H9 (cell line): ENCODE measurements around the gene BCAT1. TPM values are rescaled to one million over a fixed set of nuclear protein-coding genes. Genes with fewer than 3 reads are reported as not detected.

Experiments used
- DNase-seq: peaks from one replicate; pipeline ENCODE4 v3.0.0-alpha.2; 2017
- H2AFZ ChIP-seq: one replicate; pipeline ENCODE4 v1.6.1; 2013; ENCODE audit warnings: mild to moderate bottlenecking, low read length, control low read depth, moderate library complexity
- H2AK5ac ChIP-seq: 2 replicates; pipeline ENCODE4 v1.6.1; 2013; ENCODE audit warnings: low read length, control low read depth, mixed read lengths; ENCODE audit not compliant: insufficient read length
- H2BK120ac ChIP-seq: one replicate; pipeline ENCODE4 v1.6.1; 2013; ENCODE audit warnings: low read depth, mild to moderate bottlenecking, low read length, control low read depth, inconsistent platforms; ENCODE audit not compliant: poor library complexity, severe bottlenecking
- H2BK12ac ChIP-seq: 2 replicates; pipeline ENCODE4 v1.6.1; 2013; ENCODE audit warnings: low read length, control low read depth, mixed read lengths, low read depth; ENCODE audit not compliant: insufficient read length
- H2BK15ac ChIP-seq: 2 replicates; pipeline ENCODE4 v1.6.1; 2013; ENCODE audit warnings: low read depth, low read length, control low read depth
- H2BK20ac ChIP-seq: one replicate; pipeline ENCODE4 v1.6.1; 2013; ENCODE audit warnings: low read depth, mild to moderate bottlenecking, low read length, control low read depth, inconsistent platforms; ENCODE audit not compliant: poor library complexity, severe bottlenecking
- H2BK5ac ChIP-seq: 2 replicates; pipeline ENCODE4 v1.6.1; 2013; ENCODE audit warnings: low read length, control low read depth, mixed read lengths; ENCODE audit not compliant: insufficient read length
- H3K14ac ChIP-seq: 2 replicates; pipeline ENCODE4 v1.6.1; 2013; ENCODE audit warnings: low read length, control low read depth; ENCODE audit not compliant: insufficient read depth
- H3K18ac ChIP-seq: 2 replicates; pipeline ENCODE4 v1.6.1; 2013; ENCODE audit warnings: low read depth, mild to moderate bottlenecking, mixed read lengths, low read length, control low read depth; ENCODE audit not compliant: insufficient read length
- H3K23ac ChIP-seq: 2 replicates; pipeline ENCODE4 v1.6.1; 2013; ENCODE audit warnings: low read length, control low read depth, mixed read lengths, low read depth; ENCODE audit not compliant: insufficient read length
- H3K23me2 ChIP-seq: 2 replicates; pipeline ENCODE4 v1.6.1; 2013; ENCODE audit warnings: low read depth, mild to moderate bottlenecking, mixed read lengths, low read length, control low read depth; ENCODE audit not compliant: insufficient read length, poor library complexity, severe bottlenecking
- H3K27ac ChIP-seq: 2 replicates; pipeline ENCODE4 v1.5.1; 2013; ENCODE audit warnings: low read length, control low read depth, mixed read lengths, low read depth; ENCODE audit not compliant: insufficient read length
- H3K27me3 ChIP-seq: 2 replicates; pipeline ENCODE4 v1.6.1; 2013; ENCODE audit warnings: low read length, control low read depth, inconsistent platforms; ENCODE audit not compliant: insufficient read depth
- H3K4ac ChIP-seq: 2 replicates; pipeline ENCODE4 v1.6.1; 2013; ENCODE audit warnings: low read depth, mild to moderate bottlenecking, control low read depth, inconsistent platforms, low read length, moderate library complexity
- H3K4me1 ChIP-seq: 2 replicates; pipeline ENCODE4 v1.6.1; 2013; ENCODE audit warnings: low read length, control low read depth, inconsistent platforms; ENCODE audit not compliant: insufficient read depth
- H3K4me2 ChIP-seq: 2 replicates; pipeline ENCODE4 v1.6.1; 2013; ENCODE audit warnings: low read length, control low read depth, mixed read lengths; ENCODE audit not compliant: insufficient read length, insufficient read depth
- H3K56ac ChIP-seq: 2 replicates; pipeline ENCODE4 v1.6.1; 2013; ENCODE audit warnings: low read depth, mild to moderate bottlenecking, mixed read lengths, low read length, control low read depth; ENCODE audit not compliant: insufficient read length
- H3K79me1 ChIP-seq: 2 replicates; pipeline ENCODE4 v1.6.1; 2013; ENCODE audit warnings: low read depth, mild to moderate bottlenecking, moderate library complexity, low read length, control low read depth, inconsistent platforms; ENCODE audit not compliant: insufficient read depth, poor library complexity, severe bottlenecking
- H3K79me2 ChIP-seq: 2 replicates; pipeline ENCODE4 v1.6.1; 2013; ENCODE audit warnings: low read length, control low read depth, inconsistent platforms; ENCODE audit not compliant: insufficient read depth
- H3K9ac ChIP-seq: 2 replicates; pipeline ENCODE4 v1.6.1; 2013; ENCODE audit warnings: low read length, control low read depth, mixed read lengths; ENCODE audit not compliant: insufficient read length; ENCODE audit errors: extremely low read depth
- H3K9me3 ChIP-seq: one replicate; pipeline ENCODE4 v1.6.1; 2013; ENCODE audit warnings: low read depth, low read length, inconsistent platforms; ENCODE audit not compliant: control insufficient read depth
- H3T11ph ChIP-seq: one replicate; pipeline ENCODE4 v1.6.1; 2013; ENCODE audit warnings: mild to moderate bottlenecking, low read length, control low read depth, inconsistent platforms
- H4K20me1 ChIP-seq: one replicate; pipeline ENCODE4 v1.6.1; 2013; ENCODE audit not compliant: control insufficient read depth, insufficient read length, insufficient read depth
- H4K5ac ChIP-seq: 2 replicates; pipeline ENCODE4 v1.6.1; 2013; ENCODE audit warnings: low read depth, mild to moderate bottlenecking, mixed read lengths, low read length, control low read depth; ENCODE audit not compliant: insufficient read length
- H4K8ac ChIP-seq: replicated peaks from 2 replicates; pipeline ENCODE4 v1.6.1; 2013; ENCODE audit warnings: low read length, control low read depth, mixed read lengths, low read depth; ENCODE audit not compliant: insufficient read length
- H4K91ac ChIP-seq: 2 replicates; pipeline ENCODE4 v1.6.1; 2013; ENCODE audit warnings: low read depth, mild to moderate bottlenecking, moderate library complexity, mixed read lengths, low read length, control low read depth; ENCODE audit not compliant: insufficient read length
- H3K27ac Mint-ChIP-seq, 3 experiments: 2 replicates in 2 of 3; 3 replicates in 1 of 3; pipeline ENCODE4 v1.8.0; 2020 to 2021; ENCODE audit warnings: mixed read lengths in 3 of 3, mild to moderate bottlenecking in 1 of 3, moderate library complexity in 1 of 3
- H3K27me3 Mint-ChIP-seq: 2 replicates; pipeline ENCODE4 v1.8.0; 2021; ENCODE audit warnings: low read depth, mild to moderate bottlenecking, moderate library complexity, mixed read lengths
- H3K36me3 Mint-ChIP-seq, 3 experiments: 2 replicates in 2 of 3; 3 replicates in 1 of 3; pipeline ENCODE4 v1.8.0; 2020 to 2021; ENCODE audit warnings: low read depth in 3 of 3, mixed read lengths in 3 of 3; ENCODE audit not compliant: insufficient read depth in 1 of 3
- H3K4me1 Mint-ChIP-seq, 2 experiments: 2 replicates each; pipeline ENCODE4 v1.8.0; 2020; ENCODE audit warnings: mixed read lengths in 2 of 2
- H3K4me3 Mint-ChIP-seq, 2 experiments: 2 replicates in 1 of 2; 3 replicates in 1 of 2; pipeline ENCODE4 v1.8.0; 2020 to 2021; ENCODE audit warnings: mild to moderate bottlenecking in 2 of 2, mixed read lengths in 2 of 2, moderate library complexity in 1 of 2
- H3K9me3 Mint-ChIP-seq, 2 experiments: 2 replicates in 1 of 2; 3 replicates in 1 of 2; pipeline ENCODE4 v1.8.0; 2020; ENCODE audit warnings: mild to moderate bottlenecking in 2 of 2, mixed read lengths in 2 of 2, moderate library complexity in 1 of 2
- whole genome bisulfite sequencing: extraction: QIAGEN DNeasy Blood & Tissue Kit; methylation state at CpG from one replicate; pipeline ENCODE4 v1.1.7; 2013; ENCODE audit warnings: missing lambda C conversion rate, low lambda C conversion rate, mixed read lengths; ENCODE audit not compliant: insufficient read length; ENCODE audit errors: extremely low coverage; 5-methylcytosine and 5-hydroxymethylcytosine counted together
- total RNA-seq: library from RNA; stranded (reverse); gene quantifications from 2 replicates; pipeline ENCODE4 v1.2.1, GENCODE V29; 2021
- TF ChIP-seq, protein P1 (sequence below): fragments of 200-600 bp; sonication (generic); conservative IDR thresholded peaks from 3 replicates; pipeline ENCODE4 v1.8.0; 2021; ENCODE audit warnings: antibody characterized with exemption, mild to moderate bottlenecking

BCAT1 gene
- total RNA-seq, 1 experiment from 2014 or later, result 244 TPM

DNA sequence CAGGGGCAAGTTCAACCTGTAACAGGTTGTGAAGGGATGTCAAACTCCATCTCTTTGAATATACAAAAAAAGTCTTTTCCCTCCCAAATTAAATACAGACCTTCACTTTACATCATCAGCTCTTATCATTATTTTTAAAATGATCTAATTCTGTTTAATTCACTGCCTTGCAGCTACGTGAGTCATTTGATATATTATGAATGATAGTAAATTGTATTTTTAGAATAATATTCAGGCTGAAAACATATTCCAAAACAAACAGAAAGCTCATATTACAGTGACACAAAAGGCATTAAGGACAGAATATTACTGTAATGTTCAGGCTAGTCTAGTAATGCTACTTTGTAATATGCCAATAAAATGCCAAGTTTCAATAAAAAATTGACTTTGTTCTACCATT lies 53.3 kb downstream of the BCAT1 start:
- Mint-ChIP-seq H3K27me3 (no peaks in the 10 kb centered on the region), H3K27ac (no peak overlapping the region), H3K4me3 (no peak overlapping the region), H3K9me3 (no peaks in the 10 kb centered on the region), H3K4me1 (peaks cover 8% of the 10 kb centered on the region in 2 experiments; a peak in 3 of 4 replicates), H3K36me3 (peaks cover 33 to 64% (median 61%) of the 10 kb centered on the region in 3 experiments; a peak in 6 of 7 replicates)
- Histone ChIP-seq H3K9ac (no peak overlapping the region), H4K8ac (no peak overlapping the region), H2BK15ac (no peak overlapping the region), H2AFZ (no peak overlapping the region), H3K4me1 (no peaks in the 10 kb centered on the region), H3K23ac (no peak overlapping the region), H4K91ac (no peak overlapping the region), H3K14ac (no peak overlapping the region), H3T11ph (no peak overlapping the region), H3K4me2 (no peak overlapping the region), H4K20me1 (no peaks in the 10 kb centered on the region), H4K5ac (no peak overlapping the region), H3K9me3 (no peaks in the 10 kb centered on the region), H3K27me3 (no peaks in the 10 kb centered on the region), H3K79me2 (peaks cover 3% of the 10 kb centered on the region; the same call in 1 of the 2 replicates), H3K4ac (no peak overlapping the region), H3K56ac (no peak overlapping the region), H3K27ac (no peak overlapping the region), H3K18ac (no peak overlapping the region), H2BK12ac (no peak overlapping the region), H2BK120ac (no peak overlapping the region), H2AK5ac (no peak overlapping the region), H3K79me1 (peaks cover 9% of the 10 kb centered on the region), H3K23me2 (no peaks in the 10 kb centered on the region), H2BK5ac (no peak overlapping the region), H2BK20ac (no peak overlapping the region)
- DNase-seq, result no peak
- TF ChIP-seq, protein P1, sequence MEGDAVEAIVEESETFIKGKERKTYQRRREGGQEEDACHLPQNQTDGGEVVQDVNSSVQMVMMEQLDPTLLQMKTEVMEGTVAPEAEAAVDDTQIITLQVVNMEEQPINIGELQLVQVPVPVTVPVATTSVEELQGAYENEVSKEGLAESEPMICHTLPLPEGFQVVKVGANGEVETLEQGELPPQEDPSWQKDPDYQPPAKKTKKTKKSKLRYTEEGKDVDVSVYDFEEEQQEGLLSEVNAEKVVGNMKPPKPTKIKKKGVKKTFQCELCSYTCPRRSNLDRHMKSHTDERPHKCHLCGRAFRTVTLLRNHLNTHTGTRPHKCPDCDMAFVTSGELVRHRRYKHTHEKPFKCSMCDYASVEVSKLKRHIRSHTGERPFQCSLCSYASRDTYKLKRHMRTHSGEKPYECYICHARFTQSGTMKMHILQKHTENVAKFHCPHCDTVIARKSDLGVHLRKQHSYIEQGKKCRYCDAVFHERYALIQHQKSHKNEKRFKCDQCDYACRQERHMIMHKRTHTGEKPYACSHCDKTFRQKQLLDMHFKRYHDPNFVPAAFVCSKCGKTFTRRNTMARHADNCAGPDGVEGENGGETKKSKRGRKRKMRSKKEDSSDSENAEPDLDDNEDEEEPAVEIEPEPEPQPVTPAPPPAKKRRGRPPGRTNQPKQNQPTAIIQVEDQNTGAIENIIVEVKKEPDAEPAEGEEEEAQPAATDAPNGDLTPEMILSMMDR, result no peak
- no CpG with 5 or more reads among the region's 1 CpG for WGBS
